ENCODE data around the gene DGKI. TPM values are rescaled to one million over a fixed set of nuclear protein-coding genes. Genes with fewer than 3 reads are reported as not detected.

Gene DGKI
- total RNA-seq, 1 donor from 2014 or later, result 2.2 TPM

DNA sequence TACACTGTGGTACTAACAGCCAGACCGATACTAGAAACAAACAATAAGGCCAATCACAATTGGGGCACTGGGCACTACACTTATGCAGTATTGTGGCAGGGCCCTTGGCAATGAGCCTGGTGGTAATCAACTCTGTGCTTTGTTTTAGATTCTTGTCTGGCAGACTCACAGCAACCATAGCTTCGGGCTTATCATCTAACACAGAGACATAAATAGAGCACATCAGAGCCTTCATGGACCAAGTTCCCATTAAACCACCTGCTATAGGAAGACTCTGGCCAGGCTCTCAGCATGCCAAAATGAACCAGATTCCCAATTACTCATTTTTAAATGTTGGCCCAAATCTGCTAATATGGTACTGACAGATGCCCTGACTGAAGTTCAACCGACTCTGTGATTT lies 218.6 kb downstream of the DGKI start:
- H3K9me3 Mint-ChIP-seq, result no peaks in the 10 kb centered on the region
- TF ChIP-seq, protein P1, sequence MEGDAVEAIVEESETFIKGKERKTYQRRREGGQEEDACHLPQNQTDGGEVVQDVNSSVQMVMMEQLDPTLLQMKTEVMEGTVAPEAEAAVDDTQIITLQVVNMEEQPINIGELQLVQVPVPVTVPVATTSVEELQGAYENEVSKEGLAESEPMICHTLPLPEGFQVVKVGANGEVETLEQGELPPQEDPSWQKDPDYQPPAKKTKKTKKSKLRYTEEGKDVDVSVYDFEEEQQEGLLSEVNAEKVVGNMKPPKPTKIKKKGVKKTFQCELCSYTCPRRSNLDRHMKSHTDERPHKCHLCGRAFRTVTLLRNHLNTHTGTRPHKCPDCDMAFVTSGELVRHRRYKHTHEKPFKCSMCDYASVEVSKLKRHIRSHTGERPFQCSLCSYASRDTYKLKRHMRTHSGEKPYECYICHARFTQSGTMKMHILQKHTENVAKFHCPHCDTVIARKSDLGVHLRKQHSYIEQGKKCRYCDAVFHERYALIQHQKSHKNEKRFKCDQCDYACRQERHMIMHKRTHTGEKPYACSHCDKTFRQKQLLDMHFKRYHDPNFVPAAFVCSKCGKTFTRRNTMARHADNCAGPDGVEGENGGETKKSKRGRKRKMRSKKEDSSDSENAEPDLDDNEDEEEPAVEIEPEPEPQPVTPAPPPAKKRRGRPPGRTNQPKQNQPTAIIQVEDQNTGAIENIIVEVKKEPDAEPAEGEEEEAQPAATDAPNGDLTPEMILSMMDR (conservative IDR thresholded peaks at IDR 0.05), result no peak
- DNase-seq (ENCODE audit: low read depth, low spot score), result no peak
- H3K4me3 Mint-ChIP-seq, result no peak overlapping the region
- no peaks in the 10 kb centered on the region for H3K36me3 Mint-ChIP-seq (ENCODE audit: low read depth)
- H3K27ac Mint-ChIP-seq (ENCODE audit: unreplicated experiment), result no peak overlapping the region
- H3K4me1 Mint-ChIP-seq, result peaks cover 8% of the 10 kb centered on the region
- H3K27me3 Mint-ChIP-seq (ENCODE audit: low read depth), result no peaks in the 10 kb centered on the region

- peak; percentile 83 for DNase-seq (ENCODE audit: low read depth, low spot score)
- Mint-ChIP-seq H3K4me3 (no peak overlapping the region), H3K4me1 (peaks cover 8% of the 10 kb centered on the region), H3K27ac (ENCODE audit: unreplicated experiment) (no peak overlapping the region), H3K27me3 (ENCODE audit: low read depth) (no peaks in the 10 kb centered on the region), H3K36me3 (ENCODE audit: low read depth) (no peaks in the 10 kb centered on the region), H3K9me3 (no peaks in the 10 kb centered on the region)
- TF ChIP-seq, protein P1 (conservative IDR thresholded peaks at IDR 0.05), result peak; percentile 78
These were observed 220.2 kb downstream of the DGKI start for GRCh38 chr7:137626469-137627067.

GRCh38 chr7:137625197-137625596 lies 221.6 kb downstream of the DGKI start:
- Mint-ChIP-seq H3K4me1 (peaks cover 8% of the 10 kb centered on the region), H3K4me3 (no peak overlapping the region), H3K27me3 (ENCODE audit: low read depth) (no peaks in the 10 kb centered on the region), H3K27ac (ENCODE audit: unreplicated experiment) (no peak overlapping the region), H3K36me3 (ENCODE audit: low read depth) (no peaks in the 10 kb centered on the region), H3K9me3 (no peaks in the 10 kb centered on the region)
- no peak for DNase-seq (ENCODE audit: low read depth, low spot score)
- TF ChIP-seq, protein P1 (conservative IDR thresholded peaks at IDR 0.05), result no peak

GRCh38 chr7:137619181-137619580 lies 227.6 kb downstream of the DGKI start:
- Mint-ChIP-seq H3K36me3 (ENCODE audit: low read depth) (no peaks in the 10 kb centered on the region), H3K4me3 (no peak overlapping the region)

GRCh38 chr7:137618748-137619147 lies 228.0 kb downstream of the DGKI start:
- Mint-ChIP-seq H3K9me3 (no peaks in the 10 kb centered on the region), H3K27me3 (ENCODE audit: low read depth) (no peaks in the 10 kb centered on the region), H3K4me3 (no peak overlapping the region), H3K27ac (ENCODE audit: unreplicated experiment) (no peak overlapping the region), H3K4me1 (peaks cover 7% of the 10 kb centered on the region), H3K36me3 (ENCODE audit: low read depth) (no peaks in the 10 kb centered on the region)
- DNase-seq (ENCODE audit: low read depth, low spot score), result no peak
- TF ChIP-seq, protein P1 (conservative IDR thresholded peaks at IDR 0.05), result no peak

More at GRCh38 chr7:137619181-137619580, 227.6 kb downstream of the DGKI start:
- Mint-ChIP-seq H3K9me3 (no peaks in the 10 kb centered on the region), H3K27me3 (ENCODE audit: low read depth) (no peaks in the 10 kb centered on the region), H3K4me1 (peaks cover 7% of the 10 kb centered on the region), H3K27ac (ENCODE audit: unreplicated experiment) (no peak overlapping the region)
- TF ChIP-seq, protein P1 (conservative IDR thresholded peaks at IDR 0.05), result no peak
- DNase-seq (ENCODE audit: low read depth, low spot score), result no peak

All from neural crest cell (in vitro differentiated cells).